Nephron progenitor cell (in vitro differentiated cells): ENCODE data around the gene EDIL3.

Source experiments
- DNase-seq: peaks from one replicate; pipeline ENCODE4 v3.0.0; 2021
- H3K27ac Mint-ChIP-seq: 2 replicates; pipeline ENCODE4 v1.8.0; 2021; ENCODE audit warnings: mild to moderate bottlenecking, moderate library complexity, mixed read lengths
- H3K27me3 Mint-ChIP-seq: 2 replicates; pipeline ENCODE4 v1.8.0; 2021; ENCODE audit warnings: mild to moderate bottlenecking, low read depth, mixed read lengths; ENCODE audit not compliant: poor library complexity
- H3K36me3 Mint-ChIP-seq: 2 replicates; pipeline ENCODE4 v1.8.0; 2021; ENCODE audit warnings: low read depth, mixed read lengths
- H3K4me1 Mint-ChIP-seq: 2 replicates; pipeline ENCODE4 v1.8.0; 2021; ENCODE audit warnings: mixed read lengths
- H3K4me3 Mint-ChIP-seq: 2 replicates; pipeline ENCODE4 v1.8.0; 2021; ENCODE audit warnings: mild to moderate bottlenecking, moderate library complexity, mixed read lengths
- H3K9me3 Mint-ChIP-seq: 2 replicates; pipeline ENCODE4 v1.8.0; 2021; ENCODE audit warnings: mild to moderate bottlenecking, moderate library complexity, mixed read lengths
- TF ChIP-seq, protein P1 (sequence below): fragments of 200-600 bp; sonication (generic); IDR thresholded peaks from 2 replicates; pipeline ENCODE4 v1.5.0; 2021; ENCODE audit warnings: antibody characterized with exemption

The EDIL3 gene

DNA sequence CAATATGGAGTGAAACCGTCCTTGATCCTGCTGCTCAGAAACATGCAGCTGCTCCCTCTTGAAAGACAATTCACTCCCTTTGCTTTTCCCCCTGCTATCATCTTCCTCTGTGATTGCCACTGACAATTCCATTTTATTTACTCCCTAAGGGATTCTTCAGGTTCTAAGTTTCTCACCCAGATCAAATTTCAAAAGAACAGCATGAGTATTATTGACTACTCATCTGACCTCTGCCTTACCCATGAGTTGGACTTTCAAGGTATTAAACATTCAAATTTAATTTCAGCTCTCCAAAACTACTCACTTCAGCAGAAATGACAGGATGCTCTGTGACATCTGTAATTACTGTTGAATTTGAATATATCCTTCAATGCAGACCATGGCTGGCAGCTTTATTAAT, 427.5 kb downstream of the EDIL3 start:
- Mint-ChIP-seq H3K4me3 (no peak overlapping the region), H3K27me3 (peaks cover 2% of the 10 kb centered on the region), H3K9me3 (no peaks in the 10 kb centered on the region), H3K4me1 (peaks cover 44% of the 10 kb centered on the region), H3K27ac (peak overlapping the region; percentile 27), H3K36me3 (peaks cover 9% of the 10 kb centered on the region)
- TF ChIP-seq, protein P1, sequence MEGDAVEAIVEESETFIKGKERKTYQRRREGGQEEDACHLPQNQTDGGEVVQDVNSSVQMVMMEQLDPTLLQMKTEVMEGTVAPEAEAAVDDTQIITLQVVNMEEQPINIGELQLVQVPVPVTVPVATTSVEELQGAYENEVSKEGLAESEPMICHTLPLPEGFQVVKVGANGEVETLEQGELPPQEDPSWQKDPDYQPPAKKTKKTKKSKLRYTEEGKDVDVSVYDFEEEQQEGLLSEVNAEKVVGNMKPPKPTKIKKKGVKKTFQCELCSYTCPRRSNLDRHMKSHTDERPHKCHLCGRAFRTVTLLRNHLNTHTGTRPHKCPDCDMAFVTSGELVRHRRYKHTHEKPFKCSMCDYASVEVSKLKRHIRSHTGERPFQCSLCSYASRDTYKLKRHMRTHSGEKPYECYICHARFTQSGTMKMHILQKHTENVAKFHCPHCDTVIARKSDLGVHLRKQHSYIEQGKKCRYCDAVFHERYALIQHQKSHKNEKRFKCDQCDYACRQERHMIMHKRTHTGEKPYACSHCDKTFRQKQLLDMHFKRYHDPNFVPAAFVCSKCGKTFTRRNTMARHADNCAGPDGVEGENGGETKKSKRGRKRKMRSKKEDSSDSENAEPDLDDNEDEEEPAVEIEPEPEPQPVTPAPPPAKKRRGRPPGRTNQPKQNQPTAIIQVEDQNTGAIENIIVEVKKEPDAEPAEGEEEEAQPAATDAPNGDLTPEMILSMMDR = no peak
- no peak for DNase-seq

DNA sequence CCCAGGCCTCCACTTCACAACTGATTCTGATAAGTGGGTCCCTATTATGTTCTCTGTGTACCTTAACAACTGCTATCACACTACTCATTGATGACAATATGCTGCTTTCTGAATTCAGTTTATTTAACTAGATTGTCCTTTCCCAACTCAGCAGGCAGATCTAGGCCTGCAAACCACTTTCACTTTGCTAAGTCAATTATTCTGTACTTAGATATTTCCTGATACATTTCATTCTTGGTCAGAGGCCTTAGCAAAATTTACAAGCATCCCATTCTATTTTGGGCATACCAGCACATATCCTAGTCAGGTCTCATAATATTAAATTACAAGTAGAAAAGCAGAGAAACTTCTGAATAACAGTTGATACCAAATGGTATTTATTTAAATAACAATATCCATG, 428.3 kb downstream of the EDIL3 start:
- TF ChIP-seq, protein P1 = no peak
- no peaks in the 10 kb centered on the region for H3K9me3 Mint-ChIP-seq
- peak overlapping the region; percentile 56 for H3K27ac Mint-ChIP-seq
- peaks cover 9% of the 10 kb centered on the region for H3K36me3 Mint-ChIP-seq
- peaks cover 2% of the 10 kb centered on the region for H3K27me3 Mint-ChIP-seq
- H3K4me3 Mint-ChIP-seq = no peak overlapping the region
- peaks cover 45% of the 10 kb centered on the region for H3K4me1 Mint-ChIP-seq
- no peak for DNase-seq

DNA sequence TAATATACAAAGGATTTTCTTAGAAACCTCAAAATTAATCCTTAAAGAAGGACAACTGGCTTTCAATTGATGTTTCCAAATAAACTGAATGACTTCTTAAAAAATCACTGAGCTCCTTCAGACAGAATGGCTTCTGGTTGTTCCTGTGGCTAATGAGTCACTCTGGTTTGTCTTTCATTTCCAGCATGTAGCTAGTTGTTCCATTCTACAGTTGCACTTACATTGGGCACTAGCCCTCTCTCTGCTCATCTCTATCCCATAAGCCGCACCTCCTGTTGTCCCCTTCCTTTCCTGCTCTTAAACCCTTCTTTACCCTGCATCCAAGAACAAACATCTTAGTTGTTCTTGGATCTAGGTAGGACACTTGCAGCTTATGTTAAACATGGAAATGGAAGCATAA, 428.8 kb downstream of the EDIL3 start:
- H3K27ac Mint-ChIP-seq = peak overlapping the region; percentile 56

DNA sequence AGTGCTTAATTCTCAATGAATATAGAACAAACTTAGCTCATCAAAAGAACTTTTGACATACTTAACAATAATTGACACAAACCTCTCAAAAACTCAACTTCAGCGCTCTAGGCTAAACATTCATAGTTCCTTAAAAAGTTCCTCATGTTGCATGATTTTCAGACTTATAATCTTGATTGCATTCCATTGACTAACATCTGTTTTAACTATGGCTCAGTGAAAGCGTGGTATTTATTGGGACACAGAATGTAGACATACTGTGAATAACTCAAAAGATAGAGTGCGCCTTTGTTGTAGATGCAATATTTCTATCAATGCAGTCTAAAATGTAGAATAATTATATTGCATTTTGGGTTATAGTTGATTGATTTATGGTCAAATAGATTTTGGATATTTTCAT, 436.9 kb downstream of the EDIL3 start:
- no peak overlapping the region for H3K27ac Mint-ChIP-seq
- H3K9me3 Mint-ChIP-seq = peaks cover 12% of the 10 kb centered on the region
- DNase-seq = no peak
- TF ChIP-seq, protein P1 = no peak
- peaks cover 14% of the 10 kb centered on the region for H3K4me1 Mint-ChIP-seq
- peaks cover 23% of the 10 kb centered on the region for H3K36me3 Mint-ChIP-seq
- peaks cover 4% of the 10 kb centered on the region for H3K27me3 Mint-ChIP-seq
- H3K4me3 Mint-ChIP-seq = no peak overlapping the region

More for the DNA sequence above, 428.8 kb downstream of the EDIL3 start:
- TF ChIP-seq, protein P1 = no peak
- H3K4me1 Mint-ChIP-seq = peaks cover 45% of the 10 kb centered on the region
- peaks cover 2% of the 10 kb centered on the region for H3K27me3 Mint-ChIP-seq
- H3K9me3 Mint-ChIP-seq = no peaks in the 10 kb centered on the region
- H3K4me3 Mint-ChIP-seq = no peak overlapping the region
- peaks cover 9% of the 10 kb centered on the region for H3K36me3 Mint-ChIP-seq
- DNase-seq = no peak

DNA sequence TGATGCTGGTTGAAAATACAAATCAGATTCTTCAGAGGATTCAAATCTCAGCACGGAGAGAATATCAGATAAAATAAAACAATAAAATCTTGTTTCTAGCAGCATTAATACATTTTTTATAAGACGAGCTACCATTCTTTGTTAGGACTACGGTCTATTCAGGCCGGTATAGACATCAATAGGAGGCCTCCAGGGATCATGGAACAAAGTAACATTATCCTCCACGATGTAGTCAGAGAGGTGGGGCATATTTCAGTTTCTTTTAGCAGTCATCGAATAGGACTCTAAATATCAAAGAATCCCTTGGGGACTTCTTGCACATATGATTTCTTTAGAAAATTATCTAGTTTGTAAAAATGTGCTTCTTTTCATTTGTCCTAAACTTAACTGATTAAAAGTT, 438.2 kb downstream of the EDIL3 start:
- Mint-ChIP-seq H3K9me3 (peaks cover 12% of the 10 kb centered on the region), H3K4me3 (no peak overlapping the region), H3K36me3 (peaks cover 23% of the 10 kb centered on the region), H3K27me3 (peaks cover 4% of the 10 kb centered on the region), H3K27ac (no peak overlapping the region), H3K4me1 (peaks cover 9% of the 10 kb centered on the region)
- TF ChIP-seq, protein P1 = no peak
- DNase-seq = no peak

DNA sequence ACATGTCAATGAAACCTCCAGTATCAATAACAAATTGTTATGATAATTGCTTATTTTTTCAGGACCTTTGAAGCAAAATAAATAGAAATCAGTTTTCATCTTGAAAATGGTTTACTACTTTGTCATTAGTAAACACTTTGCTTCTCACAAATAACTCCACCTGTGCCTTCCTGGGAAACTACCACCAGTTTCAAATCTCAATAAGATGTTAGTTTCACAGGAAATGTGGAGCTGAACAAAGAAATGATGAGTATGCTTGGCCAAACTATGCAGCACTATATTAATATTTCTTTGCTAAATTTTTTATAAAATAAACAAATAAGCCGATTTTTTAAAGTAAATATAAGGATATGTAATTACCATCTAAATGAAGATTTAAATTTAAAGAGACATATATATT, 442.5 kb downstream of the EDIL3 start:
- TF ChIP-seq, protein P1 = no peak
- DNase-seq = no peak
- Mint-ChIP-seq H3K4me3 (no peak overlapping the region), H3K27me3 (peaks cover 10% of the 10 kb centered on the region), H3K27ac (no peak overlapping the region), H3K4me1 (peaks cover 21% of the 10 kb centered on the region), H3K36me3 (peaks cover 14% of the 10 kb centered on the region), H3K9me3 (peaks cover 12% of the 10 kb centered on the region)
